Ishikawa (cell line): ENCODE results near the gene RPS15.

Experiments
- CEBPB ChIP-seq: IDR thresholded peaks from 2 replicates; pipeline ENCODE4 v1.6.1; 2012
- CREB1 ChIP-seq: IDR thresholded peaks from 2 replicates; pipeline ENCODE4 v1.6.1; 2012; ENCODE audit warnings: low read depth
- EGR1 ChIP-seq: IDR thresholded peaks from 2 replicates; pipeline ENCODE4 v1.6.1; 2012
- EP300 ChIP-seq: IDR thresholded peaks from 2 replicates; pipeline ENCODE4 v1.6.1; 2012; ENCODE audit warnings: borderline replicate concordance
- FOXM1 ChIP-seq: IDR thresholded peaks from 2 replicates; pipeline ENCODE4 v1.6.1; 2012; ENCODE audit warnings: low read depth, borderline replicate concordance
- NFIC ChIP-seq: IDR thresholded peaks from 2 replicates; pipeline ENCODE4 v1.6.1; 2012
- RAD21 ChIP-seq: IDR thresholded peaks from 2 replicates; pipeline ENCODE4 v1.6.1; 2012; ENCODE audit warnings: low read depth
- TAF1 ChIP-seq: IDR thresholded peaks from 2 replicates; pipeline ENCODE4 v1.6.1; 2012; ENCODE audit warnings: low read depth, mild to moderate bottlenecking
- TCF12 ChIP-seq: IDR thresholded peaks from 2 replicates; pipeline ENCODE4 v1.6.1; 2012; ENCODE audit warnings: low read depth
- TEAD4 ChIP-seq: IDR thresholded peaks from 2 replicates; pipeline ENCODE4 v1.6.1; 2012
- USF1 ChIP-seq: IDR thresholded peaks from 2 replicates; pipeline ENCODE4 v1.6.1; 2012
- YY1 ChIP-seq: IDR thresholded peaks from 2 replicates; pipeline ENCODE4 v1.6.1; 2012; ENCODE audit warnings: low read depth
- ZBTB7A ChIP-seq: IDR thresholded peaks from 2 replicates; pipeline ENCODE4 v1.6.1; 2012; ENCODE audit warnings: low read depth
- TF ChIP-seq, protein P1 (sequence below): IDR thresholded peaks from 2 replicates; pipeline ENCODE4 v1.6.1; 2012
- TF ChIP-seq, protein P2 (sequence below): IDR thresholded peaks from 2 replicates; pipeline ENCODE4 v1.6.1; 2012; ENCODE audit warnings: low read depth, mild to moderate bottlenecking

The RPS15 gene

DNA sequence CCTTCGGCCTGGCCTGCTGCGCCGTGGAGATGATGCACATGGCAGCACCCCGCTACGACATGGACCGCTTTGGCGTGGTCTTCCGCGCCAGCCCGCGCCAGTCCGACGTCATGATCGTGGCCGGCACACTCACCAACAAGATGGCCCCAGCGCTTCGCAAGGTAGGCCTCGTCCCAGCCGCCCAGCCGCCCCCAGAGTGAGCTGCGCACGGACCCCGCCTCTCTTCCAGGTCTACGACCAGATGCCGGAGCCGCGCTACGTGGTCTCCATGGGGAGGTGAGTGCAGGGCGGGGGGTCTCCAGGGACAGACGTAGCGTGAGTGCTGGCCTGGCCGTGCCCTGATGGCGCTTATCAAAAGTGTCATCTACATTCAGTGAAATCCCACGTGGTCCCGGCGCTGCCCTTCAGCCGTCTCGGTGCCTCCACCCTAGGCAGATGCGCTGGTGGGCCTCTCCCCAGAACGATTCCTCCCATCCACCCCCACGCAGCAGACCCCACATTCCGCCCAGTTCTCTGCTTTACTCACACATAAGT lies 47.2 kb upstream of the RPS15 start:
- TF ChIP-seq EP300 (no peak), TCF12 (no peak), USF1 (no peak), RAD21 (no peak), ZBTB7A (no peak), YY1 (no peak), TEAD4 (no peak), EGR1 (no peak), CEBPB (no peak), CREB1 (no peak), NFIC (no peak)
- TF ChIP-seq, protein P1, sequence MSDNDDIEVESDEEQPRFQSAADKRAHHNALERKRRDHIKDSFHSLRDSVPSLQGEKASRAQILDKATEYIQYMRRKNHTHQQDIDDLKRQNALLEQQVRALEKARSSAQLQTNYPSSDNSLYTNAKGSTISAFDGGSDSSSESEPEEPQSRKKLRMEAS: no peak
- TF ChIP-seq, protein P2, sequence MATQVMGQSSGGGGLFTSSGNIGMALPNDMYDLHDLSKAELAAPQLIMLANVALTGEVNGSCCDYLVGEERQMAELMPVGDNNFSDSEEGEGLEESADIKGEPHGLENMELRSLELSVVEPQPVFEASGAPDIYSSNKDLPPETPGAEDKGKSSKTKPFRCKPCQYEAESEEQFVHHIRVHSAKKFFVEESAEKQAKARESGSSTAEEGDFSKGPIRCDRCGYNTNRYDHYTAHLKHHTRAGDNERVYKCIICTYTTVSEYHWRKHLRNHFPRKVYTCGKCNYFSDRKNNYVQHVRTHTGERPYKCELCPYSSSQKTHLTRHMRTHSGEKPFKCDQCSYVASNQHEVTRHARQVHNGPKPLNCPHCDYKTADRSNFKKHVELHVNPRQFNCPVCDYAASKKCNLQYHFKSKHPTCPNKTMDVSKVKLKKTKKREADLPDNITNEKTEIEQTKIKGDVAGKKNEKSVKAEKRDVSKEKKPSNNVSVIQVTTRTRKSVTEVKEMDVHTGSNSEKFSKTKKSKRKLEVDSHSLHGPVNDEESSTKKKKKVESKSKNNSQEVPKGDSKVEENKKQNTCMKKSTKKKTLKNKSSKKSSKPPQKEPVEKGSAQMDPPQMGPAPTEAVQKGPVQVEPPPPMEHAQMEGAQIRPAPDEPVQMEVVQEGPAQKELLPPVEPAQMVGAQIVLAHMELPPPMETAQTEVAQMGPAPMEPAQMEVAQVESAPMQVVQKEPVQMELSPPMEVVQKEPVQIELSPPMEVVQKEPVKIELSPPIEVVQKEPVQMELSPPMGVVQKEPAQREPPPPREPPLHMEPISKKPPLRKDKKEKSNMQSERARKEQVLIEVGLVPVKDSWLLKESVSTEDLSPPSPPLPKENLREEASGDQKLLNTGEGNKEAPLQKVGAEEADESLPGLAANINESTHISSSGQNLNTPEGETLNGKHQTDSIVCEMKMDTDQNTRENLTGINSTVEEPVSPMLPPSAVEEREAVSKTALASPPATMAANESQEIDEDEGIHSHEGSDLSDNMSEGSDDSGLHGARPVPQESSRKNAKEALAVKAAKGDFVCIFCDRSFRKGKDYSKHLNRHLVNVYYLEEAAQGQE: no peak

GRCh38 chr19:1392407-1392806 lies 45.8 kb upstream of the RPS15 start:
- TF ChIP-seq, protein P2: no peak
- TF ChIP-seq TAF1 (no peak), NFIC (no peak), FOXM1 (no peak)
- TF ChIP-seq, protein P1: no peak

DNA sequence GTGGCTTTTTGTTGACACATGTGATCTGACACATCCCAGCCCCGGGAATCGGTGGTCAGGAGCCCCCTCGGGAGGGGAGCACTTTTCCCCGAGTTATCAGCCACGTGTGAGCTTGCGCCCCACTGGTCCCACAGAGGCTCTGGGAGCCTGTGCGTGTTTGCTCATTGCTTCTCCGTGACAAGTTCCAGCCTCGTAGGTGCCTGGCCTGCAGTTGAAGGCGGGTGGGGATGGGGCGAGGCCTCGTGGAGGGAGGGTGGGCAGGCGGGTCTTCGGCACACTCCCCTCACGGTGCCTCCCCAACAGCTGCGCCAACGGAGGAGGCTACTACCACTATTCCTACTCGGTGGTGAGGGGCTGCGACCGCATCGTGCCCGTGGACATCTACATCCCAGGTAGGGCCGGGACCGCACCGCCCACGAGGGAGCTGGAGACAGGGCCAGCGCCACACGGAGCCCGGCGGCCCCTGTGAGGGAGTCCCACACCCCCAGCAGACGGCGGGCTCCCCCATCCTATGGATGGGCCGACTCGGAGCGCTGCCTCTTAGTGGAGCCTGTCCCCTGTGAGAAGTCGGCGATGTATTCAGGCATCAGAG lies 45.2 kb upstream of the RPS15 start:
- TF ChIP-seq CEBPB (no peak), EGR1 (no peak), TEAD4 (no peak), RAD21 (no peak), EP300 (no peak), TCF12 (no peak)

DNA sequence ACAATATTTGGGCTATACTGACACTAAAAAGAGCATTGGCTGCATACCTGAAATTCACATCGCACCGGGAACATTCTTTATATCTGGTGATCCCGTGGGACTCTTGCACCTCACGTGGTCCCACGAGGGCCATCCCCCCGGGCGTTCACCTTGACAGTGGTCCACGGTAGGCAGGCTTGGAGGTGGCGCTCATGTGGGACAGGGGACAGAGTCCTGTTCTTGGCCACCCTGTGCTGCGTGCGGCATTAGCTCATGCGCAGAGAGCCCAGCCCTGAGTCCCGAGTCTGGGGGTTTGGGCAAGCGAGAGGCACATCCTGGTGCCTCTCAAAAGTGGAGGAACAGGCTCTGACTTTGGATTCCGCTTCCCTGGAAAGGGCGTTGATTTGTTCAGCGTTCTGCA lies 44.4 kb upstream of the RPS15 start:
- no peak for TF ChIP-seq TAF1
- no peak for TF ChIP-seq ZBTB7A
- no peak for TF ChIP-seq EP300
- no peak for TF ChIP-seq EGR1
- TF ChIP-seq, protein P2: no peak
- no peak for TF ChIP-seq CEBPB
- TF ChIP-seq CREB1: no peak
- TF ChIP-seq USF1: no peak
- TF ChIP-seq TCF12: no peak
- TF ChIP-seq NFIC: no peak
- TF ChIP-seq YY1: no peak
- TF ChIP-seq RAD21: no peak
- TF ChIP-seq TEAD4: no peak
- TF ChIP-seq FOXM1: no peak
- TF ChIP-seq, protein P1: no peak
